GM15510 (cell line): ENCODE measurements around the gene AUTS2.

Source experiments
- POLR2A ChIP-seq: IDR thresholded peaks from 3 replicates; pipeline ENCODE4 v1.6.1; 2011; ENCODE audit warnings: borderline replicate concordance; ENCODE audit not compliant: insufficient read length; ENCODE audit errors: extremely low read depth

Gene AUTS2

GRCh38 chr7:69598081-69598486 is at the start of gene AUTS2:
Gene AUTS2 (plus strand): TSS chr7:69598475. CDS start chr7:69599654, 1,179 bp downstream.
- TF ChIP-seq POLR2A, result no peak

DNA sequence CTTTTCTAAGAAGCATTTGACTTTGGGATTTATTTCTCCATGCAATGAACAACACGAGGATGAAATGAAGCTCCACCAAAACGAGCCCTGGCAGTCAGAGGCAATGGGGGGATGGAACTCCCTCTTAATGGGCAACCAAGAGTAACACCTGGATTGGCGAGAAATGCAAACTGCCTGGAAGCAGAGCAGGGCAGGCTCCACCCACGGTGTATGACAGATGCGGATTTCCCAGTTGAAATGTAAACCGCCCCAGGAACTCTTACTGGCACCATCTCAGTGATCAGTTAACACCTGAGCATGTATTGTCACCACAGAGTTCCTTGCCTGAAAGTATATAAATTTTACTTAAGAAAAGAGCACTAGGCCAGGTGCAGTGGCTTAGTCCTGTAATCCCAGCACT is 47.3 kb upstream of the AUTS2 start:
- no peak for TF ChIP-seq POLR2A

- TF ChIP-seq POLR2A, result no peak
These were observed 45.1 kb upstream of the AUTS2 start for GRCh38 chr7:69553190-69553589.

DNA sequence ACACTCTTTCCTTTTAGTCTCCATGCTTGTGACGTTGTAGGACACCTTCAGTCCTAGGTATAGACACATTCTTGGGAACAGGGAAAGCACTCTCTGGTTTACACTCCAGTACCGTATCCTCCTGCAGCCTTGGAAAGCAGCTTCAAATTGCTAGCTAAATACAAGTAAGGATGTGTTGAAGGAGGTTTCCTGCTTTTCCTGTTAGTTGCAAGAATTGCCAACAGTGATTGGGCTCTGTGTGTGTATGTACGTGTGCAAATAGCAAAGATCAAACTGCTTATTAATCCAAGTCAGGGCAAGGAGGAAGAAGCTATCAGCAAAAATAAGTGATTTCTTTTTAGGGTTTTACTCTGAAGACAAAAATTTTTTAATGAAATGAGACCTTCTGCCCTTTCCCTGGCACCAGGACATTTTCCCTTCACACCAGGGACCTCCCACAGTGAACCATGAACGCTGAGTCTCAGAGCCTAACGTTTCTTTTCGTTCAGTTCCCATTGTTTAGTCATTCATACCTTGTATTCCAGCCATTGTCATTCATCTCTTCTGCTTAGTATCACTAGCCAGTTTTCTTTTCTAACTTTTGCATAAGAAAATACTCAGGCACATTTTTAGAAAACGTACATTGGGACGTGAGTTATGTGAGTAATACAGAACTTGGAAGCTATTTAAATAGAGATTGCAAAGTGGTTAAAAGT is 36.9 kb upstream of the AUTS2 start:
- TF ChIP-seq POLR2A, result no peak

DNA sequence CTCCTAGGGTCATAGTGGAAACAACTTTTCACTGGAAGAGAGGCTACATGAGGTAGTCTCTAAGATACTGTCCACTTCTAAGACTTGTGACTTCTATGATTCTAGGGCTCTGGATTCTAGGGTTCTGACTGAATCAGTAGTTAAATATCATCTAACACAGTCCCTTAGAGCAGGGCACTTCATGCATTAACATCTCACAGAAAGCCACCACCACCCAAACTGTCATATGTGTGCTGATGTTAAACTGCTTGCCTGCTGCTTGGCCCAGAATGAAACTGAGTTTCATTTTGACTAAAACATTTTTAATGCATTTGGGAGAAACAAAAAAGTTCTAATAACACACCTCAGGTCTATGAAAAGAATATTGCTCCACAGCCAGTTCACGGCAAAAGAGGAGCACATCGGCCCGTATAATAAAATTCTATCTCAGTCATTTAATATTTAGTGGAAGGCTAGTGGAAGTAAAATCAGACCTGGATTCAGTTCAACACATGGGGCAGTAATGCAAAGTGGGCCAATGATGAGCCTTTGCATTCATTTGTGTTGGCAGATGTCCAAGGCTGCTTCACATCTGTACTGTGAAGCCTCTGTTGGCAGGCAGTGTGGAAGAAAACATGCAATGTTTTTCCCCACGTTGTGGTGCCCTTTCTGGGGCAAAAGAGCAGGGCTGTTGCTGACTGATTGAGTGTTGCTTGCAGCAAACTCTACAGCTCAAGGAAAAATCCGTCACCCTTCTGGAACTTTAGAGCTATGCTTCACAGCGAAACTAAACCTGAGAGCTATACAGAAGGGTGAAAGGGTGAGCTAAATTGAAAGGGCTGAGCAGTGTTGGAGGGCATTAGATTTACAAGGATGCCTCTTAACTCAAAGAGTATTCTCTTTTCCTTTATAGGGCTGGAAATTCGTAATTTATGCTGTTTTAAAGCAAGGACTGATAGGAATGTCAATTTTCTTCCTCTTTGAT is 33.5 kb upstream of the AUTS2 start:
- no peak for TF ChIP-seq POLR2A

DNA sequence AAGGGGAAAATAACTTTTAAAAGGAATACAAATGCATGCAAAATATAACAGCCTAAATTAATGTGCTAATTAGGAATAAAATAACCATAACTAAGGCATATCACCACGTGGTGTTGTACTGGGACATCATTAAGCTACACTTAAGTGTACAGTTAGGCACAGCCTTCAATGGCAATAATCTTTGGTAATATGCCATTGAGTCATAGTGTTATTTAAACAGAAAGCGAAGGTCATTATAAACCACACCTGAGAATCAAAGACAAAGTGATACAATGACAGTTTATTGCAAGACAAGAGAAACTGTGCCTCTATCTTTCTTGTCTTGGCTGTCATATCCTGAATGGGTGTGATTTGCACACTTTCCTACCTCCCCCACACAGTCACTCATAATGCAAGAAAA is 30.5 kb upstream of the AUTS2 start:
- no peak for TF ChIP-seq POLR2A

DNA sequence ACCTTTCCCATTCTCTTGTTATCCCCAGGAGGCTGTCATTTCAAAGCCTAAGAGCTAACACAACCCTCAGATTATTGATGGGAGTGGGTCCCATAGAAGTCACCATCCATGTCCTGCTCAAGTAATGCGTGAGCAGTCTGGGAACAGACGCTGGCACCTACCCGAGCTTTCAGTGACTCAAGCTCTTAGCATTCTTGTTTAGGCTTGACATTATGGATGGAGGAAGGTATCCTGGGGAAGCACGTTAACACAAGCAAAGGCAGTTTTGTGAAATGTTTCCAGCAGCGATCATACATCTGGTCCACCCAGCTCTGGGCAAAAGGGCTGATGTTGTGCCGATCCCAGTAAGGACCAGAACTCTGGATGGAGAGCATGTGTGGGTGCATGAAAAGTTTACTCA is 30.0 kb upstream of the AUTS2 start:
- TF ChIP-seq POLR2A, result no peak

DNA sequence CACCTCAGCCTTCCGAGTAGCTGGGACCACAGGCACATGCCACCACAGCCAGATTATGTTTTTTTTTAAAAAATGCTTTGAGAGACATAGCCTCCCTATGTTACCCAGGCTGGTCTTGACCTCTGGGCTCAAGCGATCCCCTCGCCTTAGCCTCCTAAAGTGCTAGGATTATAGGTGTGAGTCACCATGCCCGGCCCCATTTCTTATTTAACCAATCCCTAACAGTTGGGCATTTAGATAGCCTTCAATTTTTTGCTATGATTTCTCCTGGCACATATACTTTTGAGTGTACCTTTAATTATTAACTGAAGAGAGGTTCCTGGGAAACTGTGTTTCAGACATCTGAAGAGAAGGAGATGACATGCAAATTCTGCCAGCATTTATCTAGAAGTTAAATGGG is 22.6 kb upstream of the AUTS2 start:
- TF ChIP-seq POLR2A, result no peak

DNA sequence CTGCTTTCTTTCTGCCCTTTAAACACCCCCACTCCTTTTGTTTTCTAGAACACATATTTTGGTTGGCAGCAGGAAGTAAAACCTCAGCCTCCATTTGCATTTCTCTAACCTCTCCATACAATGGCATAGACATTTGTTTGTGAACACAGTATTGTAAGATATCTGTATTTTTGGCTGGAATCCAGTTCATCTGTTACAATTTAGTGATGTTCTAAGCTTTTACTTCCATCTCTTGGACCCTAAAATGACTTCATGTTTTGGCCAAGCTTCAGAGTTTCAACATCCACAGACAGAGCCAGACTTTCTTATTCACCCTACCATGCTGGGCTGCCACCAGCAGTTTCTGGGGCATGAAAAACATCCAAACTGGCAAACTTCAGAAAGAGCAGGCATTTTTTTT is 21.1 kb upstream of the AUTS2 start:
- no peak for TF ChIP-seq POLR2A

GRCh38 chr7:69585169-69585568 is 13.1 kb upstream of the AUTS2 start:
- TF ChIP-seq POLR2A, result no peak

- TF ChIP-seq POLR2A, result no peak
These were observed 12.0 kb upstream of the AUTS2 start for GRCh38 chr7:69586321-69586720.

DNA sequence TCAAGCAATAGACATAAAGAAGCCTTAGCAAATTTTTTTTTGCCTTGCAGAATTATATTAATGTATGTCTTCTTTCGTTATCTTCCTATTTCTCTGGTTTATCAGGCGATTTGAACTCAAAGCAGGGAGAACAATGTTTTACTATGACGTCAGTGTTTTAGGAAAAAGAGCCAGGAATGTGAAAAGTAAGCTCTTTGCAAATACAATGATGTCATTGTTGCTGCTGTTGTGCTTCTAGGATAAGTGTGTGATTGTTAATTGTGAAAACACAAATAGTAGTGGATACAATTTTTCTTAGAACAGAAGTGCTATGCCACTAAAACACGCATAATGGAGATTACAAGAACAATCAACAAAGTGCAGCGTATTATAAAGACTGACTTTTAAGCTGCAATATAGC is 9.5 kb upstream of the AUTS2 start:
- TF ChIP-seq POLR2A, result no peak

GRCh38 chr7:69591805-69592204 is 6.5 kb upstream of the AUTS2 start:
- TF ChIP-seq POLR2A, result no peak

GRCh38 chr7:69593511-69593910 is 4.8 kb upstream of the AUTS2 start:
- no peak for TF ChIP-seq POLR2A

GRCh38 chr7:69595415-69595814 is 2.9 kb upstream of the AUTS2 start:
- TF ChIP-seq POLR2A, result no peak

GRCh38 chr7:69596056-69596455 is 2.2 kb upstream of the AUTS2 start:
- no peak for TF ChIP-seq POLR2A
